GM19193 (cell line): ENCODE data around the gene PLA2G6.

ENCODE experiments used
- POLR2A ChIP-seq: IDR thresholded peaks from 4 replicates; pipeline ENCODE4 v1.6.1; 2011; ENCODE audit not compliant: insufficient read depth, insufficient read length; ENCODE audit errors: extremely low read depth

The PLA2G6 gene

DNA sequence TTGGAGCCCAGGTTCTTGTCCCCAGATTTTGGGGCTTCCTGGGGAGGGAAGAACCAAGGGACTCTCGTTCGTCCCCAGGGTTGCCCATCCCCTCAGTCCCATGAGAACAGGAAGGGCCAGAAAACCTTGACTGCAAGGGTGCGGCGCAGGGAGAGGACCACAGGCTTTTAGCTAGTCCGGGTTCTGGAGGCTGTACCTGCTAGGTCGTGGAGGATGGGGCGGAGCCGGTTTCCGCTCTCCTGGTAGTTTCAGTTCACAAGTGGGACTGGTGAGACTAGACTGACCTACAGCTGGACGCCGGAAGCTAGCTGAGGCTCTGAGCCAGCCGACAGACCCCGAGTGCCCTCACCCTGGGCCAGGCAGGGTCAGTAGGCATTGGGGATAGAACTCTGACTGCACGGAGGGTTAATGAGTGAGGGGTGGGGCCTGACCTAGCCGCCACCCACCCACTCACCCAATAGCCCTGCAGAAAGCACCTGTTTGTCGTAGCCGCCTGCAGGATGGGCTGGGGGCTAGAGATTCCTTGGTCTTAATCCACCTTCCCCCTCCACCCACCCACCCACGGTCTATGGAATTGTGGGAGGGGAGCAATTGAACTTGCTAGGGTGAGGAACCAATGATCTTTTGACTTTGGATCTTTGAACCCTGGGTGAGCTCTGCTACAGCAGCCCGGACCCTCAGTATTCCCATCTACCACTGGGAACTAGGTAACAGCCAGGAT lies 21.6 kb upstream of the PLA2G6 start:
- TF ChIP-seq POLR2A: peak; percentile 23

GRCh38 chr22:38202437-38203089 lies 20.9 kb upstream of the PLA2G6 start:
- TF ChIP-seq POLR2A: no peak

DNA sequence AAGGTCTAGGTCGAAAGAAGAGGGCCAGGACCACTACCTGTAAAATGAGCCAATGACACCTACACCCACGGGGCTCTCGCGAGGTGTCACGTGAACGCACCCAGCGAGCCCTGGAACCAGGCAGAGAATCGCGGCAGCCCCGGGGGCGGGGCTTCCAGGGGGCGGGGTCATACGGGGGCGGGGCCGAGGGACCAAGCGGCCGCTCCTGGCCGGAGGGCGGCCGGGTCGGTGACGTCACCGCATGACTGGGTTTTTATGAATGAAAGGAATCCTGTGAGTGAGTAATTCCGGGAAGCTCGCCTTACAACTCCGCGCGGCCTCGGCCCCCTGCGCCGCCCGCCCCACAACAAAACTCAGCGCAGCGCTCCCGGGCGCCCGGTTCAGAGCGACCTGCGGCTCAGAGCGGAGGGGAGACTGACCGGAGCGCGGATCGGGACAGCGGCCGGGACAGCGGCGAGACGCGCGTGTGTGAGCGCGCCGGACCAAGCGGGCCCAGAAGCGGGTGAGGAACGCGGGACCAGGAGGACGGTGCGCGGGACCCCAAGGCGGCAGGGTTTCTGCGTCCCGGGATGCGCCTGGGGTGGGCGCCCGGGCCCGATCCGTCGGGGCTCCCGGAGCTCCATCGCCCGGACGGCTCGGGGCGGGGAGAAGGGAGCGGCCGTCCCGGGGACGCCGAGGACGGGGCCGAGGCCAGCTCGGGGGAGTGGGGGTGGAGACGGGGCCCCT lies 20.2 kb upstream of the PLA2G6 start, which contains the start of gene MAFF:
TSS of gene MAFF (plus strand) at position 284 of the 726 bp plus-strand sequence. CDS start 11,860 bp downstream, outside the sequence.
- TF ChIP-seq POLR2A: peak; percentile 39

DNA sequence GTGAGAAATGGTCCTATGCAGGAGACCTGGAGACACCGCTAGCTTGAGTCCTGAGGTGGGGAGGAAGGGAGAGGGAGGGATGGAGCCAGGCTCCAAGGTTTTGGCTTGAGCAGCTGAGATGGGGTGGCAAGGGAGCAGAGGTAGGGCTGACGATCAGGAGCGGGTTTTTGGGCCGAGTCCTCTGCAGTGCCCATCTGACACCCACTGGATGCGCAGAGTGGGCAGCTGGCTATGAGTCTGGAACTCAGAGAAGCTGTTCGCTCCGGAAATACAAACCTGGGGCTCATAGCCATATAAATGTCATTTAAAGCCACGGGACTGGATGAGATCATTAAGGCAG lies 19.7 kb upstream of the PLA2G6 start:
- no peak for TF ChIP-seq POLR2A

- no peak for TF ChIP-seq POLR2A
These were observed 18.4 kb upstream of the PLA2G6 start for GRCh38 chr22:38199826-38200559.

DNA sequence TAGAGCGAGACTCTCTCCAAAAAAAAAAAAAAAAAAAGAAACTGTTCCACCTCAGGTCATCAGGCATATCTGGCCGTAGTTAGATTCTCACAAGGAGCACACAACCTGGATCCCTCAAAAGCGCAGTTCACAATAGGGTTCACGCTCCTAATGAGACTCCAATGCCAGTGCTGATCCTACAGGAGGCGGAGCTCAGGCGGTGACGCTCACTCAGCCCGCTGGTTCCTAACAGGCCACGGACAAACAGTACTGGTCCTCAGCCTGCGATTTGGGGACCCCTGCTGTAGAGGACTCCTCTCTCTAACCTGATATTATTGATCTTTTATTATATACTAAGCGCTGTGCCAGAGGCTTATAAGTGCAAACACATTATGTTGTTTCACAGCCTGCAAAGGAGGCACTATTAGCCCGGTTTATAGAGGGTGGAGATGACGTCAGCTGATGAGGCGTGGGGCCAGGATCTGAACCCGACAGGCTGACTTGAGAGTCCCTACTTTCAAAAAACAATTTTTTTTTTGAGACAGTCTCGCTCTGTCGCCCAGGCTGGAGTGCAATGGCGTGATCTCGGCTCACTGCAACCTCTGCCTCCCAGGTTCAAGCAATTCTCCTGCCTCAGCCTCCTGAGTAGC lies 15.3 kb upstream of the PLA2G6 start:
- no peak for TF ChIP-seq POLR2A

- TF ChIP-seq POLR2A: no peak
These were observed 11.9 kb upstream of the PLA2G6 start for GRCh38 chr22:38193580-38193979.

- TF ChIP-seq POLR2A: no peak
These were observed 10.8 kb upstream of the PLA2G6 start for GRCh38 chr22:38192475-38192863.

DNA sequence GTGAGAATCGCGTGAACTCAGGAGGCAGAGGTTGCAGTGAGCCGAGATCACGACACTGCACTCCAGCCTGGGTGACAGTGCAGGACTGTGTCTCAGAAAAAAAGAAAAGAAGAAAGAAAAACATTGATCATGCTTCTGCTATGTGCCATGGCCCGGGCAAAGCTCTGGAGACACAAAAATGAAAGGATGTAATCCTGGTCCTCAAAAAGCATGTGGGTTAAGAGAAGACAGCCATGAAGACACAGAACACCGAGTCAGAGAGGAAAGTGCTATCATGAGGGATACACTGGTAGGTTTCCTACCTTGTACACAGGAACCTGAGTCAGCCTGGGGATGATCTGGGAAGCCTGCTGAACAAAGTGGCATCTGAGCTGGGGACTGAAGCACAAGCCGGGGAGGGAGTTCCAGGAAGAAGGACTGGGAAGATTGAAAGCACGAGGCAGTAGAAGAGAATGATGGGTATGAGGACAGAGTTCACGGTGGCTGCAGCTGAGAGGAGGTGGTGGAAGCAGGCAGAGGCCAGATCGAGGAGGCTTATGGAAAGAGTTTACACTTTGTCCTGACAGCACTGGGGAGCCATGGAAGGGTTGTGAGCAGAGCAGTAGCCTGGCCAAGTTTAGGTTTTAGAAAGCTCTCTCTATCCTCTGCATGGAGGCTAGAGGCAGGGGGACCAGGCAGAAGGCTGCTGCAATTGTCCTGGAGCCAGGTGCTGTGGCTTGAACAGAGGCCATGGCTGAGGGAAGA lies 10.3 kb upstream of the PLA2G6 start:
- TF ChIP-seq POLR2A: no peak

- no peak for TF ChIP-seq POLR2A
These were observed 9.4 kb upstream of the PLA2G6 start for GRCh38 chr22:38191055-38191454.

DNA sequence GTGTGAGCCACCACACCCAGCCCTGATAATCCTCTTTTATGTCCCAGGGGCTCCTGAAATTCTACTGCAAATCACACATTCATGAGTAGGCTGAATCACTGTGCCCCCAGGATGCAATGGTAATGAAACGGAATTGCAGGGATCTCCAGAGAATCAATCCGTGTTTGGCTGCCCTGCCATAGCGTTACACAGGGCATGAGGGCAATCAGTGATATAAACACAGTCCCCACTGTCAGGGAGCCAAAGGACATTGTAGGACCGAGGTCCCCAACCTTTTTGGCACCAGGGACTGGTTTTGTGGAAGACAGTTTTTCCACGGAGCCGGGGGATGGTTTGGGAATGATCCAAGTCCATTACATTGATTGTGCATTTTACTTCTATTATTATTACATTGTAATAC lies 9.0 kb upstream of the PLA2G6 start:
- TF ChIP-seq POLR2A: no peak

DNA sequence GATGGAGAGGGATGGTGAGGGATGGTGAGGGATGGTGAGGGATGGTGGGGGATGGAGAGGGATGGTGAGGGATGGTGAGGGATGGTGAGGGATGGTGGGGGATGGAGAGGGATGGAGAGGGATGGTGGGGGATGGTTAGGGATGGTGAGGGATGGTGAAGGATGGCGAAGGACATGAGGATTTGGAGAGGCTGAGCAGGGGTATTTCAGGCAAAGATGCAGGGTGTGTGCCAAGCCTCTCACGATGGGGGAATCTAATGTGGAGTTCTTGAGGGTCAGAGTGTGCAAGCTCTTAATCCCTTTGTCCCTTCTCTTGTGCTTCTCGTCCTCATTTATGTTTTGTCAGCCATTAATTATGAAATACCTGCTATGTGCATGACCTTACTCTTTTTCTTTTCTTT lies 7.5 kb upstream of the PLA2G6 start:
- TF ChIP-seq POLR2A: no peak

DNA sequence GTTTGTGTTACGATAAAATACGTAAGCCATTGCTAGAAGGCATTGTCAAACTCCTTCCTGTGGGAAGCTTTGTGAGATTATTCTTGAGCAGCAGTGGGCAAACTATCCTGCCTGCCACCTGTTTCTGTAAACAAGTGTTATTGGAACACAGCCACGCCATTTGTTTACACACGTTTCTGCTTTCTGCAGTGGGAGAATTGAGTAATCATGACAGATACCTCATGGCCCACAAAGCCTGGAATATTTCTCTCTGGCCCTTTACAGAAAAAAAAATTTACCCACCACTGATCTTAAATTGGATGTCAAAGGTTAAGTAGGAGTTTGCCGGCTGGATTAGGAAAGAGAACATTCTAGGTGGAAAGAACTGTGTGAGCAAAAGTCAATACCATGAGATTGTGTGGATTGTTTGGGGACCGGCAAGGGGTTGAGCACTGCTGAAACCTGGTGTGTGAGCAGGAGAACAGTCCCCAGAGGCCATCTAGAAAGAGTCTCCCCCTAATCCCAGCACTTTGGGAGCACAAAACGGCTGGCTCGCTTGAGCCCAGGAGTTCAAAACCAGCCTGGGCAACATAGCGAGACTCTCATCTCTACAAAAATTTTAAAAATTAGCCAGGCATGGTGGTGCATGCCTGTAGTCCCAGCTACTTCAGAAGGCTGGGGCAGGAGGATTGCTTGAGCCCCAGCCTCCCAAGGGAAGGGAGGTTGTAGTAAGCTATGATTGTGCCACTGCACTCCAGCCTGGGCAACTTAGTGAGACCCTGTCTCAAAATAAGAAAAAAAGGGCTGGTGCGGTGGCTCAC lies 6.0 kb upstream of the PLA2G6 start:
- TF ChIP-seq POLR2A: no peak
